ENCODE results near the gene MACF1. TPM values are rescaled to one million over a fixed set of nuclear protein-coding genes. Genes with fewer than 3 reads are reported as not detected.

The MACF1 gene
- total and polyA plus RNA-seq, 2 donors (not counting 1 experiment from before 2014, with no cell fraction given), result 64.1 to 159 TPM

DNA sequence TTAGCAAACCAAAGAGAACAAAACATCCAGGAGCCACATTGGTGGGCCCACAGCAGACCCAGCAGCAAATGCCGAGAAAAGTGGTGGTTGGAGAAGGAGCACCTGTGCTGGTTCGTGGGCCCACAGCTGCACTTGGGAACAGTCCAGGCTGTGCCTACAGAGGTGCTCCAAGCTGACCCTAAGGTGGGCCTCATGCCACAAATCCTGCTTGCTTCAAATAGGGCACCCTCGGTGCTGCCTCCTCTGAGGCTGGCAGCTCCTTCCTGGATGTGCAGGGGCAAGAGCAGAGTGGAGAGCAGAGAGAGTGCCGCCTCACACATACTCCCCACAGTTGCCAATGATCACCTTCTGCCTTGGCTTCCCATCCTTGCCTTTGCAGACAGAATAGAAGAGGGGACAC, 327.0 kb downstream of the MACF1 start:
- Histone ChIP-seq H3K27me3 (replicated peaks in 1 of 4; ENCODE audit: control extremely low read depth in 1 of 4, control insufficient read depth in 3 of 4, insufficient read depth in 4 of 4, low read length in 3 of 4) (no peaks in the 10 kb centered on the region), H3K27ac (ENCODE audit: low read length in 2 of 2) (no peak overlapping the region), H3K9ac (ENCODE audit: low read length) (no peak overlapping the region), H3K9me3 (ENCODE audit: control extremely low read depth in 1 of 3, control insufficient read depth in 2 of 3, insufficient read depth in 1 of 3, low read length in 2 of 3) (no peaks in the 10 kb centered on the region), H3K4me3 (ENCODE audit: control extremely low read depth in 1 of 5, extremely low read depth in 1 of 5, insufficient read depth in 1 of 5, low read depth in 2 of 5, low read length in 4 of 5) (no peak overlapping the region), H3K79me2 (ENCODE audit: control insufficient read depth, insufficient read depth, low read length) (no peaks in the 10 kb centered on the region), H3K4me1 (ENCODE audit: control insufficient read depth in 2 of 2, insufficient read depth in 2 of 2, low read length in 2 of 2) (peaks cover under 1 to 4% of the 10 kb centered on the region in 2 donors), H3K4me2 (replicated peaks; ENCODE audit: low read depth, low read length, poor library complexity, severe bottlenecking) (no peak overlapping the region), H2AFZ (ENCODE audit: insufficient read depth, low read depth, low read length, poor library complexity, severe bottlenecking) (no peak overlapping the region), H3K36me3 (replicated peaks in 1 of 2; ENCODE audit: control extremely low read depth in 1 of 2, control insufficient read depth in 1 of 2, extremely low read depth in 1 of 2, insufficient read depth in 2 of 2, low read length in 1 of 2) (peaks cover 0 to 22% of the 10 kb centered on the region in 2 experiments), H4K20me1 (ENCODE audit: control insufficient read depth, insufficient read depth, low read length, poor library complexity, severe bottlenecking) (no peaks in the 10 kb centered on the region)
- H3K9me3 Mint-ChIP-seq (ENCODE audit: insufficient read depth), result no peaks in the 10 kb centered on the region
- intact Hi-C loops (cut with micrococcal nuclease), result loop anchor here (10.0 kb wide), 2 partner anchors 57 to 267 kb away; no protein-coding TSS in a partner anchor
- no peak for TF ChIP-seq CTCF (IDR thresholded peaks at IDR 0.05)
- no peak for TF ChIP-seq EZH2 (IDR thresholded peaks at IDR 0.05; ENCODE audit: borderline replicate concordance, insufficient read depth, low read depth, low read length, poor library complexity, severe bottlenecking)
- H3K27ac Mint-ChIP-seq, result no peak overlapping the region
- no peak overlapping the region for H3K4me3 Mint-ChIP-seq
- no peaks in the 10 kb centered on the region for H3K27me3 Mint-ChIP-seq
- ATAC-seq (ENCODE audit: low read depth) (no peak), DNase-seq (no peak)
- 100% methylated on average over 2 of the region's 4 CpGs for WGBS (ENCODE audit: insufficient coverage)
- POLR2A ChIA-PET, result no interaction called here
- CTCF ChIA-PET, result interaction anchor here (2.4 kb wide), 1 partner anchor 8 kb away, joined by 7 read pairs; no protein-coding TSS in a partner anchor
- H3K4me1 Mint-ChIP-seq, result no peaks in the 10 kb centered on the region

GRCh38 chr1:39533442-39533841, 328.9 kb downstream of the MACF1 start:
- Mint-ChIP-seq H3K4me3 (no peak overlapping the region), H3K27ac (no peak overlapping the region), H3K9me3 (ENCODE audit: insufficient read depth) (no peaks in the 10 kb centered on the region), H3K4me1 (no peaks in the 10 kb centered on the region), H3K27me3 (no peaks in the 10 kb centered on the region)
- Histone ChIP-seq H3K79me2 (ENCODE audit: control insufficient read depth, insufficient read depth, low read length) (no peaks in the 10 kb centered on the region), H3K4me1 (ENCODE audit: control insufficient read depth in 2 of 2, insufficient read depth in 2 of 2, low read length in 2 of 2) (no peaks in the 10 kb centered on the region), H3K27ac (ENCODE audit: low read length in 2 of 2) (no peak overlapping the region), H3K9me3 (ENCODE audit: control extremely low read depth in 1 of 3, control insufficient read depth in 2 of 3, insufficient read depth in 1 of 3, low read length in 2 of 3) (no peaks in the 10 kb centered on the region), H3K4me2 (replicated peaks; ENCODE audit: low read depth, low read length, poor library complexity, severe bottlenecking) (no peak overlapping the region), H3K4me3 (ENCODE audit: control extremely low read depth in 1 of 5, extremely low read depth in 1 of 5, insufficient read depth in 1 of 5, low read depth in 2 of 5, low read length in 4 of 5) (no peak overlapping the region), H3K27me3 (replicated peaks in 1 of 4; ENCODE audit: control extremely low read depth in 1 of 4, control insufficient read depth in 3 of 4, insufficient read depth in 4 of 4, low read length in 3 of 4) (no peaks in the 10 kb centered on the region), H2AFZ (ENCODE audit: insufficient read depth, low read depth, low read length, poor library complexity, severe bottlenecking) (no peak overlapping the region), H4K20me1 (ENCODE audit: control insufficient read depth, insufficient read depth, low read length, poor library complexity, severe bottlenecking) (no peaks in the 10 kb centered on the region), H3K9ac (ENCODE audit: low read length) (no peak overlapping the region), H3K36me3 (replicated peaks in 1 of 2; ENCODE audit: control extremely low read depth in 1 of 2, control insufficient read depth in 1 of 2, extremely low read depth in 1 of 2, insufficient read depth in 2 of 2, low read length in 1 of 2) (peaks cover 0 to 18% of the 10 kb centered on the region in 2 experiments)
- TF ChIP-seq EZH2 (IDR thresholded peaks at IDR 0.05; ENCODE audit: borderline replicate concordance, insufficient read depth, low read depth, low read length, poor library complexity, severe bottlenecking), result no peak
- TF ChIP-seq CTCF (IDR thresholded peaks at IDR 0.05), result no peak
- ChIA-PET POLR2A (no interaction called here), CTCF (interaction anchor here (1.4 kb wide), 1 partner anchor 9 kb away, joined by 6 read pairs; no protein-coding TSS in a partner anchor)
- no CpG with 5 or more reads among the region's 1 CpG for WGBS (ENCODE audit: insufficient coverage)
- ATAC-seq (ENCODE audit: low read depth), result no peak
- intact Hi-C loops (cut with micrococcal nuclease), result loop anchor here (10.0 kb wide), 2 partner anchors 59 to 269 kb away; no protein-coding TSS in a partner anchor
- DNase-seq, result no peak

Other genes starting within 250 kb of the MACF1 start
- gene AKIRIN1, start 213.4 kb upstream of the MACF1 start, total RNA-seq, result 59.7 and 61.9 TPM in 2 replicates
- 36.5 and 61.4 TPM in 2 replicates for gene AKIRIN1, start 213.4 kb upstream of the MACF1 start, polyA plus RNA-seq
- gene NDUFS5, start 178.3 kb upstream of the MACF1 start, total RNA-seq, result 47.2 and 55.8 TPM in 2 replicates
- gene NDUFS5, start 178.3 kb upstream of the MACF1 start, polyA plus RNA-seq, result 85.5 and 303 TPM in 2 replicates